RWPE2 (cell line): Measurements from ENCODE around the gene ADGRD2.

Experiments
- ATAC-seq: fragments of 200-7000 bp; cut with Tn5 transposase; 3 replicates; pipeline ENCODE4 v1.9.1; 2021; ENCODE audit warnings: low read depth
- DNase-seq: peaks from one replicate; pipeline ENCODE4 v3.0.0-alpha.2; 2020; ENCODE audit warnings: low spot score
- H3K27ac ChIP-seq: fragments of 450-650 bp; 2 replicates; pipeline ENCODE4 v1.5.1; 2017; ENCODE audit warnings: mild to moderate bottlenecking; ENCODE audit not compliant: poor library complexity, severe bottlenecking
- H3K27me3 ChIP-seq: fragments of 250-450 bp; sonication (Bioruptor Pico); 2 replicates; pipeline ENCODE4 v1.5.1; 2021; ENCODE audit warnings: mild to moderate bottlenecking, moderate library complexity; ENCODE audit not compliant: insufficient read depth, poor library complexity, severe bottlenecking
- H3K36me3 ChIP-seq: fragments of 250-450 bp; sonication (Bioruptor Pico); 2 replicates; pipeline ENCODE4 v1.5.1; 2020; ENCODE audit warnings: low read depth, mild to moderate bottlenecking, moderate library complexity
- H3K4me1 ChIP-seq: fragments of 250-450 bp; sonication (Bioruptor Pico); 2 replicates; pipeline ENCODE4 v1.5.1; 2021; ENCODE audit warnings: mild to moderate bottlenecking, moderate library complexity; ENCODE audit not compliant: insufficient read depth, poor library complexity, severe bottlenecking
- H3K4me3 ChIP-seq: fragments of 250-450 bp; sonication (Bioruptor Pico); 2 replicates; pipeline ENCODE4 v1.5.1; 2021; ENCODE audit warnings: mild to moderate bottlenecking, moderate library complexity; ENCODE audit not compliant: severe bottlenecking
- H3K9me3 ChIP-seq: fragments of 250-450 bp; sonication (Bioruptor Pico); 2 replicates; pipeline ENCODE4 v1.5.1; 2021; ENCODE audit warnings: mild to moderate bottlenecking, moderate library complexity; ENCODE audit not compliant: severe bottlenecking
- CTCF ChIP-seq: fragments of 450-650 bp; IDR thresholded peaks from one replicate; pipeline ENCODE4 v1.5.1; 2017; ENCODE audit warnings: mild to moderate bottlenecking, moderate library complexity; ENCODE audit not compliant: poor library complexity, severe bottlenecking

The ADGRD2 gene

GRCh38 chr9:124411514-124412227, 38.6 kb upstream of the ADGRD2 start:
- peak overlapping the region; percentile 94 for H3K27ac ChIP-seq

GRCh38 chr9:124412228-124412575, 38.0 kb upstream of the ADGRD2 start:
- H3K9me3 ChIP-seq, result no peaks in the 10 kb centered on the region
- H3K27me3 ChIP-seq, result no peaks in the 10 kb centered on the region
- DNase-seq (no peak), ATAC-seq (peak; percentile 47; the same call in 2 of the 3 replicates)
- no peak for TF ChIP-seq CTCF
- H3K27ac ChIP-seq, result peak overlapping the region; percentile 94
- peaks cover 53% of the 10 kb centered on the region for H3K4me1 ChIP-seq
- peaks cover 77% of the 10 kb centered on the region for H3K36me3 ChIP-seq
- H3K4me3 ChIP-seq, result no peak overlapping the region

More at GRCh38 chr9:124411514-124412227, 38.6 kb upstream of the ADGRD2 start:
- DNase-seq, result no peak
- Histone ChIP-seq H3K36me3 (peaks cover 82% of the 10 kb centered on the region), H3K4me1 (peaks cover 53% of the 10 kb centered on the region), H3K4me3 (no peak overlapping the region), H3K9me3 (no peaks in the 10 kb centered on the region), H3K27me3 (no peaks in the 10 kb centered on the region)
- TF ChIP-seq CTCF, result no peak
- ATAC-seq, result peak; percentile 65

- no peak for TF ChIP-seq CTCF
- Histone ChIP-seq H3K4me3 (peak overlapping the region; percentile 73), H3K27me3 (no peaks in the 10 kb centered on the region), H3K27ac (peak overlapping the region; percentile 94), H3K4me1 (peaks cover 44% of the 10 kb centered on the region), H3K36me3 (peaks cover 53% of the 10 kb centered on the region), H3K9me3 (no peaks in the 10 kb centered on the region)
- ATAC-seq, result no peak
- no peak for DNase-seq
These were observed 35.6 kb upstream of the ADGRD2 start for GRCh38 chr9:124414612-124415011.

- DNase-seq, result peak; percentile 93
- no peaks in the 10 kb centered on the region for H3K27me3 ChIP-seq
- peak within 1 kb of the TSS; percentile 73 for H3K4me3 ChIP-seq
- peaks cover 46% of the 10 kb centered on the region for H3K36me3 ChIP-seq
- peak; percentile 89 for TF ChIP-seq CTCF
- H3K4me1 ChIP-seq, result peaks cover 37% of the 10 kb centered on the region
- H3K9me3 ChIP-seq, result no peaks in the 10 kb centered on the region
- peak within 1 kb of the TSS; percentile 94 for H3K27ac ChIP-seq
- ATAC-seq, result peak; percentile 76
These were observed 35.0 kb upstream of the ADGRD2 start, which contains the start of gene PSMB7 for GRCh38 chr9:124415102-124415851. Gene PSMB7 (minus strand): TSS chr9:124415442. CDS start chr9:124415425, 17 bp downstream.
